Glutamatergic neuron (in vitro differentiated cells): ENCODE measurements around the gene IFITM10. TPM values are rescaled to one million over a fixed set of nuclear protein-coding genes. Genes with fewer than 3 reads are reported as not detected.

Experiments used
- DNase-seq: peaks from one replicate; pipeline ENCODE4 v3.0.0; 2022
- H3K27ac Mint-ChIP-seq: one replicate; pipeline ENCODE4 v1.8.0; 2020; ENCODE audit warnings: mild to moderate bottlenecking, mixed read lengths, inconsistent platforms; ENCODE audit not compliant: unreplicated experiment
- H3K27me3 Mint-ChIP-seq: one replicate; pipeline ENCODE4 v1.8.0; 2020; ENCODE audit warnings: mild to moderate bottlenecking, moderate library complexity, mixed read lengths, inconsistent platforms; ENCODE audit not compliant: unreplicated experiment
- H3K36me3 Mint-ChIP-seq: one replicate; pipeline ENCODE4 v1.8.0; 2020; ENCODE audit warnings: mild to moderate bottlenecking, mixed read lengths, inconsistent platforms; ENCODE audit not compliant: unreplicated experiment
- H3K4me1 Mint-ChIP-seq: one replicate; pipeline ENCODE4 v1.8.0; 2020; ENCODE audit warnings: mild to moderate bottlenecking, low read depth, mixed read lengths, inconsistent platforms; ENCODE audit not compliant: unreplicated experiment
- H3K4me3 Mint-ChIP-seq: one replicate; pipeline ENCODE4 v1.8.0; 2020; ENCODE audit warnings: mild to moderate bottlenecking, mixed read lengths, inconsistent platforms; ENCODE audit not compliant: unreplicated experiment
- H3K9me3 Mint-ChIP-seq: one replicate; pipeline ENCODE4 v1.8.0; 2020; ENCODE audit warnings: mild to moderate bottlenecking, moderate library complexity, mixed read lengths, inconsistent platforms; ENCODE audit not compliant: unreplicated experiment
- CTCF ChIP-seq: fragments of 200-600 bp; sonication (generic); IDR thresholded peaks from one replicate; pipeline ENCODE4 v1.5.0; 2021; ENCODE audit not compliant: partially characterized antibody, unreplicated experiment
- total RNA-seq: library from RNA; stranded (reverse); fragmentation: NEBNext Ultra II Directional; extraction: Animal tissue kit (Norgen Biotek cat#: 25700); gene quantifications from one replicate; pipeline ENCODE4 v1.2.1, GENCODE V29; 2021; ENCODE audit not compliant: unreplicated experiment

IFITM10 gene
- total RNA-seq, 1 donor from 2014 or later, result 5.4 TPM

GRCh38 chr11:1750840-1751530 lies 590 bp upstream of the IFITM10 start:
- Mint-ChIP-seq H3K4me1 (peaks cover 12% of the 10 kb centered on the region), H3K27ac (no peak overlapping the region), H3K9me3 (peaks cover 9% of the 10 kb centered on the region), H3K27me3 (peaks cover 15% of the 10 kb centered on the region), H3K4me3 (no peak overlapping the region), H3K36me3 (peaks cover 3% of the 10 kb centered on the region)
- TF ChIP-seq CTCF, result no peak
- DNase-seq, result peak; percentile 12

GRCh38 chr11:1749395-1750351 lies 722 bp downstream of the IFITM10 start:
- Mint-ChIP-seq H3K27me3 (peaks cover 16% of the 10 kb centered on the region), H3K4me1 (peaks cover 21% of the 10 kb centered on the region), H3K9me3 (peaks cover 14% of the 10 kb centered on the region), H3K27ac (peak overlapping the region; percentile 28), H3K36me3 (peaks cover 5% of the 10 kb centered on the region), H3K4me3 (peak overlapping the region; percentile 63)
- no peak for TF ChIP-seq CTCF
- no peak for DNase-seq

GRCh38 chr11:1748636-1749394 lies 1.6 kb downstream of the IFITM10 start:
- Mint-ChIP-seq H3K36me3 (peaks cover 5% of the 10 kb centered on the region), H3K27me3 (peaks cover 16% of the 10 kb centered on the region), H3K27ac (no peak overlapping the region), H3K4me3 (peak overlapping the region; percentile 75), H3K4me1 (peaks cover 21% of the 10 kb centered on the region), H3K9me3 (peaks cover 14% of the 10 kb centered on the region)
- no peak for TF ChIP-seq CTCF
- DNase-seq, result peak; percentile 48

GRCh38 chr11:1747753-1748635 lies 2.4 kb downstream of the IFITM10 start:
- no peak overlapping the region for H3K27ac Mint-ChIP-seq
- peak overlapping the region; percentile 71 for H3K4me3 Mint-ChIP-seq
- peak; percentile 19 for DNase-seq
- H3K36me3 Mint-ChIP-seq, result peaks cover 5% of the 10 kb centered on the region
- peaks cover 14% of the 10 kb centered on the region for H3K9me3 Mint-ChIP-seq
- no peak for TF ChIP-seq CTCF
- H3K4me1 Mint-ChIP-seq, result peaks cover 21% of the 10 kb centered on the region
- peaks cover 14% of the 10 kb centered on the region for H3K27me3 Mint-ChIP-seq
